Activated naive CD4-positive, alpha-beta T cell (primary cell): Measurements from ENCODE around the gene TSNAXIP1.

Source experiments
- DNase-seq, 4 experiments: peaks; one replicate each; lab custom pipeline; 2025; lab: John Stamatoyannopoulos, UW

TSNAXIP1 gene, protein sequence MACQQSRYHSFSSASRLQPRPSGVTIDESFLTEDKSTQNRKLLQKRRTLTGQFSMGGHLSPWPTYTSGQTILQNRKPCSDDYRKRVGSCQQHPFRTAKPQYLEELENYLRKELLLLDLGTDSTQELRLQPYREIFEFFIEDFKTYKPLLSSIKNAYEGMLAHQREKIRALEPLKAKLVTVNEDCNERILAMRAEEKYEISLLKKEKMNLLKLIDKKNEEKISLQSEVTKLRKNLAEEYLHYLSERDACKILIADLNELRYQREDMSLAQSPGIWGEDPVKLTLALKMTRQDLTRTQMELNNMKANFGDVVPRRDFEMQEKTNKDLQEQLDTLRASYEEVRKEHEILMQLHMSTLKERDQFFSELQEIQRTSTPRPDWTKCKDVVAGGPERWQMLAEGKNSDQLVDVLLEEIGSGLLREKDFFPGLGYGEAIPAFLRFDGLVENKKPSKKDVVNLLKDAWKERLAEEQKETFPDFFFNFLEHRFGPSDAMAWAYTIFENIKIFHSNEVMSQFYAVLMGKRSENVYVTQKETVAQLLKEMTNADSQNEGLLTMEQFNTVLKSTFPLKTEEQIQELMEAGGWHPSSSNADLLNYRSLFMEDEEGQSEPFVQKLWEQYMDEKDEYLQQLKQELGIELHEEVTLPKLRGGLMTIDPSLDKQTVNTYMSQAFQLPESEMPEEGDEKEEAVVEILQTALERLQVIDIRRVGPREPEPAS

DNA sequence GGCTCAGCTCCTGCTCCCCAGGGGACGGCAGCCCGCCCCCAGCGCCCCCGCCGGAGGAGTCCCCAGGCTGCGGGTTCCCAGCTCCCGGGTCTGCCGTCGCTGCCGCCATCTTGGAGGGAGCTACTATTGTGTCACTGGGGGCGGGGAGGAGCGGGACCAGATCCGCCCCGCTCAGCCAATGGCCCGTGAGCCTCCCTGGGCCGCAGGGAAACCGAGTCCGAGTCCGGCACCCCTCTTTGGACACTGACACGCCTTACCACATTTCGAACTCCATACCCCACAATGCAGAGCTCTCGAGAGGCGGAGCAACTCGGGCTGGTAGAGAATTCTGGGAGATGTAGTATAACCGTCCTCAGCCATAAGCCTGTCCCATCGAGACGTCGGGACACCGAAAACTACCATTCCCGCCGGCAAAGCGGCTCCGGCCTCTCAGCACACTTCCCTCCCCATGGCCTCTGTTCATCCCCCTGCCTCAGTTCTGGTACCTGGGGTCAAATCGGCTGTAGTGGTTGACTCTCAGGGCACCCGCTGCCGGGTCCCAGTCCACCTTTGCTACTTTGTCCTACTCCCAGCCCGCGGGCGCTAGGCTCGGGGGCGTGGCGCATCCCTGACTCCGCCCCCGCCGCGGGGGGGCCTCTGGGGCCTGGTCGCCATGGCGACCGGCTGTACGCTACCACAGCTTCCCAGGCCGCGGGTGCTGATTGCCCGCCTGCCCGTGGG, at the start of gene TSNAXIP1, which contains the start of gene RANBP10:
TSNAXIP1 (plus strand) TSS at position 462 of the 720 bp plus-strand sequence. CDS start 261 bp downstream, outside the sequence.
RANBP10 (minus strand) TSS at position 133 of the 720 bp plus-strand sequence; CDS start at position 109, 24 bp downstream.
- DNase-seq: peak; percentile 85 to 92 (median 88)

DNA sequence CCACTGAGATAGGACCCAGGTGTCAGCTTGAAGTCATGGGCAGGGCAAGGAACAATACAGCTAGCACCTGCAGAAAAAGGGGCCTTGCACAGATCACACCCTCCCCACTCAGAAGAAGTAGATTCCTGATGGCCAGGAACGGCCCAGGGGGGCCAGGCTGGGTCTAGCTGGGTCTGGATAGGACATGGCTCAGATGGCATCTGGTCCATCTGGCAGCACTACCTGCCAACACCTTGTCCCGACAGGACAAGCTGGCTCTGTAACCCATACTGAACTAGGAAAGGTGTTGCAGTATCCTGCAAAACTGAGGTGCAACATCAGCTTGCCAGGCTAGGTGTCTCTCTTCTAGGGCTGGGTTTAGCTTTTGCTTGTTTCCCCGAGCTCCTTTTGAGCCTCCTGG, 48.7 kb upstream of the TSNAXIP1 start:
- no peak for DNase-seq

DNA sequence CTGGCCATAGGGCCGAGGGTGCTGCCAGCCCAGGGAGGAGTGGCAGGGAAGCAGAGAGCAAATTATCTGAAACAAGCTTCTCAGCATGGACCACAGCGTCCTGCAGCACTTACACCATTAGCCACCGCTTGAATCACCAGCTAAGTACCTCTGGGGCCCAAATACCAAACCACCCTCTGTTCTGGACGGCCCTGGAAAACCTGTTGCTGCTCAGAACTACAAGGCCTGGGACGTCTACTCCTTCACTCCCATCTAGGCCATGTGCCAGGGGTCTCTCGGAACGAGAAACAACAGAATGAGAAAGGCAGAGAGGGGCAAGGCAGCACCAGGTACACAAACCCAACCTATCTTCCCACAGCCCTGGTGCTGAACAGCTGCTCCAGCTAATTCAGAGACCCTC, 47.7 kb upstream of the TSNAXIP1 start:
- no peak for DNase-seq

DNA sequence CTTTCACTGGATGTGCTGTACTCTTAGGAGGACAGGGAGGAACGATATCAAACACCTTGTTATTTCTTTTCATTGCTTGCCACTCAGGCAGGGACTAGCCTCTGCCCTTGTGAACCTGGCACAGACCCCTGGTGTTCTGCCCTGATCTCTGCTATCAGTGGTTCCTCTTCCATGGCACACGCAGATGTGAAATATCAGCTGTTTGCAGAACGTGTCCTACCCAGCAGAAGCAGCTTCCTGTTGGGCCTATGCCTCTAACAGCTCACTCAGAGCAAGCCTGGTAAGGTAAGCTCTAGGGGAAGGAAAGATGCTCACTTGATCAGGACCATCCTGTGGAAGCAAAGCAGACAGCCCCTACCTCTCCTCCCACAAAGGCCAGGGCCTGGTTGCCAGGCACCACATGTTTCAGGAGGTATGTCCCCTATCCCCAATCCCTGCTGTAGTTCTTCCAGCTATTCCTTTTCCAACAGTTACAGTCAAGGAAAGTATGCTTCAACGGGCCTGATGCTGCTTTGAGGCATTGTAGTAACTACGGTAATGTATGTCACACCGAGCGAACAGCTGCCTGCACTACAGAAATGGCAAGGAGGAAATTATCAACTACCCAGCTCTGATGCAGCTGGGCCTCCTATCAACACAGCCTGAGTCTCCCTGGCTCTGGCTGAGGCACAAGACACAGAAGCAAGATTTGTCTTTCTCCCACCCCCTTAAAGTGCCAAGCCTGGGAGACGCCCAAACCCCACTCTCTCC, 46.3 kb upstream of the TSNAXIP1 start:
- DNase-seq: no peak

DNA sequence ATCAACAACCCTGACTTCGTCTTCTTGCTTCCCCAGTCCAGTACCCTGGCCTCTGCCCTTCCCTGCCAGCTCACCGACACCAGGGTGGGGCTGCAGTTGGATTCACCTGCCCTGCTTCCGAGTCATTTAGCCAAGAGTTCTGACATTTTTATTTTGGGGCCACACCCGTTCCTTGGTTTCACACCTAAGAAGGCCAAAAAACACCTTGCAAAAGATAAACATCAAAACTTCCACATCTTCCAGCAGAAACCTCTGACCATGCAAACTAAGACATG, 45.8 kb upstream of the TSNAXIP1 start:
- no peak for DNase-seq

DNA sequence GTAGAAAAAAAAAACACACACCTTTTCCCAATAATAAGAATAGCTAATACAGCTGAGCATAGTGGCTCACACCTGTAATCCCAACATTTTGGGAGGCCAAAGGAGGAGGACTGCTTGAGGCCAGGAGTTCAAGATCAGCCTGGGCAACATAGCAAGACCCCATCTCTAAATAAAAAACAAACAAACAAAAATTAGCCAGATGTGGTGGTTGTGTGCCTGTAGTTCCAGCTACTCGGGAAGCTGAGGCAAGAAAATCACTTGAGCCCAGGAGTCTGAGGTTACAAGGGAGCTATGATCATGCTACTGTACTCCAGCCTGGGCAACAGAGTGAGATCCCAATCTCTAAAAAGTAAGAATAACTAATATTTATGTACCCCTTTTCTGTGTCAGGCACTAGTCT, 44.8 kb upstream of the TSNAXIP1 start:
- DNase-seq: no peak

DNA sequence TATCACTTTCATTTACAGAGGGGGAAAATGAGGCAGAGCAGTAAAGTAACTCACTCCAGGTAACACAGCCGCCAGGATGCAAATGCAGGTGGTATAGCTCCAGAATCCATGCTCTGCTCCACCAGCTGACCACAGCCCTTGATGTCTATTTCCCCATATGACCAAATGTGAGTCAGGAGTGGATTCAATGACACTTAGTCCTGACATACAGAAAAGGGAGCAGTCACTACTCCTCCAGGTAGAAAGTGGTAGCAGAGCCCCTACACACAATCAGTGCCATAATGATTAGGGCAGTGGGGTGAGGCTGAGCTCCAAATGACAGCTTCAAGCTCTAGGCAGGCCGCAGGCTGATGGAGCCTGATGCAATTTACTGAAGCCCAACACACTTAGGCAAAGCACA, 44.3 kb upstream of the TSNAXIP1 start:
- no peak for DNase-seq

DNA sequence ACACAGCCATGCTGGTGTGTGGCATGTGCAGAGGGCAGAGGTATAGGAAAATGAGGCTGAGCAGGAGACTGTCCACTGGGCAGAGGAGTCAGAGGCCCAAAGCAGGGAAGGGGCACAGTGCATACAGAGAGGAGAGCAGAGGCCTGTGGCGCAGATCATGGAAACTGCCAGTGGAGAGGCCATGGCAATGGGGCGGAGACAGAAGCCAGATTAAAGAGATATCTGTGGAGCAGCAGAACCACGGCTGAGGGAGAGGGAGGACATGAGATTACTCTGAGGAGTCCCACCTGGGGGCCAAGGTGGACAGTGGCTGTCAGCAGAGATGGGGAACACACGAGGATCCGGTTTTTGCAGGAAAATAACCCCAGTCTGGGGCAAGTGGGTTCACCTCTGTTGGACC, 43.6 kb upstream of the TSNAXIP1 start:
- DNase-seq: no peak

DNA sequence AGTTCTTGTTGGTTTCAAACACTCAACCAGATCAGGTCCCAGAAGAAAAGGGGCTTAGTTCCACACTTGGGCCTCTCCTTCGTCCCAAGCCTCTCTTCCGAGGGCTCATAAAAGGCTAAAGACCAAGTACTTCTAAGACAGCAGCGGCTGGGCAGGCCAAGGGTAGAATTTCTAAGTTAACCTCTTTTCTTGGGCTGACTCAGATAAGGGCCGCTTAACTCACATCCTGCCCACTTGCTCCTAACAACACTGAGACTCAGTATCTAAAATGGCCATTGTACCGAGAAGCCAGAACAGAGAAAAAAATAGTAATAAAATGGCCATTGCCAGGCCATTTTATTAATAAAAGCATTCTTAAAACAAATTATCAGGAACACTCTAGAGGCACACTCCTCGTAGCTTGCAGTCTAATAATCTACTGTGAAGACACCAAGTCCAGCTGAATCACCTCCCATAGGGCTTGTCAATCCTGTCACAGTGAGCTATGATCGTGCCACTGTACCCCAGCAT, 42.5 kb upstream of the TSNAXIP1 start:
- DNase-seq: no peak

DNA sequence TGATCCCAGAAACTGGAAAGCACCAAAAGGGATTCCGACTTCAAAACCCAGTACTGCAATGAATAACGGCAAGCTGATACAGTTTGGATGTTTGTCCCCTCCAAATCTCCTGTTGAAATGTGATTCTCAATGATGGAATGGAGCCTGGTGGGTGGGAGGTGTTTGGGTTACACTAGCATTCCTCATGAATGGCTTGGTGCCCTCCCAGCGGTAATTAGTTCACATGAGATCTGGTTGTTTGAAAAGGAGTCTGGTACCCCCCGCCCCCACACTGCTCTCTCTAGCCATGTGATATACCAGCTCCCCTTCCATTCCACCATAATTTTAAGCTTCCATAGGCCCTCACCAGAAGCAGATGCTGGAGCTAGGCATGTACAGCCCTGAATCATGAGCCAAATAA, 40.4 kb upstream of the TSNAXIP1 start:
- DNase-seq: no peak

DNA sequence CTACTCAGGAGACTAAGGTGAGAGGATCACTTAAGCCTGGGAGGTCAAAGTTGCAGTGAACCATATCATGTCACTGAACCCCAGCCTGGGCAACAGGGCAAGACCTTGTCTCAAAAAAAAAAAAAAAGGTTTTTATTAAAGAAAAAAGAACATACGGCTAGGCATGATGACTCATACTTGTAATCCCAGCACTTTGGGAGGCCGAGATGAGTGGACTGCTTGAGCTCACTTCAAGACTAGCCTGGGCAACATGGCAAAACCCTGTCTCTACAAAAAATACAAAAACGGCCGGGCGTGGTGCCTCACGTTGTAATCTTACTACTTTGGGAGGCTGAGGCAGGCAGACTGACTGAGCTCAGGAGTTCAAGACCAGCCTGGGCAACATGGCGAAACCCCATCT, 38.7 kb upstream of the TSNAXIP1 start:
- no peak for DNase-seq

DNA sequence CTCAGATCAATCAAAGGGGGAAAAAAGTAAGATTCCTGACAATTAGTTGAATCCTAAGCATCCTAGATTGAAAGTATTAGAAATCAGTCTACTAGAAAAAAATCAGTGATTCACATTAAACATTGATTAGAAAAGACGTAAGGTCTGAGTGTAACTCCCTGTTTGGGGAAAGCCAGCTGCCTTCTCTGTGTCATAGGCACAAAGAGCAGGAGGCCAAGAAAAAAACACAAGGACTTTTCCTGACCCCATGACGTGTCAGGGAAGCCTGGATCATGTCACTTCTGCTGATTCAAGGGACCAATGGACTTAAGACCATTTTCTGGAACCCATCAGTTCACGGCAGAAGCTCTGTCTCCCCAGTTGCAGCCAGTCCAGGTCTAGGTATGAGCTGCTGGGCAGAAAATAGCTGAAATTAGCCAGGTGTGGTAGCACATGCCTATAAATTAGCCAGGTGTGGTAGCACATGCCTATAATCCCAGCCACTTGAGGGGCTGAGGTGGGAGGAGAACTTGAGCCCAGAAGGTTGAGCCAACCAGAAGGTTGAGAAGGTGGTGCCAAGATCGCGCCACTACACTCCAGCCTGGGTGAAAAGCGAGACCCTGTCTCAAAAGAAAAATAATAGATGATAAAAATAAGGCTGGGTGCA, 36.2 kb upstream of the TSNAXIP1 start:
- no peak for DNase-seq

DNA sequence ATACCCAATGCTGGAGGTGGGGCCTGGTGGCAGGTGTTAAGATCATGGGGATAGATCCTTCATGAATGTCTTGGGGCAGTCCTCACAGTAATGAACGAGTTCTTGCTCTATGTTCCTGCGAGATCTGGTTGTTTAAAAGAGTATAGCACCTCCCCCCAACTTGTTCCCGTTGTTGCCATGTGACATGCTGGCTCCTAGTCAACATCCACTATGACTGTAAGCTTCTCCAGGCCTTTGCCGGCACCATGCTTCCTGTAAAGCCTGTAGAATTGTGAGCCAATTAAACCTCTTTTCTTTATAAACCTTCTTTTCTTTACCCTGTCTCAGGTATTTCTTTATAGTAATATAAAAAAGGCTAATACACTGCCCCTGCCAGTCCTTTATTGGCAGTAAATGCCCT, 33.6 kb upstream of the TSNAXIP1 start:
- no peak for DNase-seq

DNA sequence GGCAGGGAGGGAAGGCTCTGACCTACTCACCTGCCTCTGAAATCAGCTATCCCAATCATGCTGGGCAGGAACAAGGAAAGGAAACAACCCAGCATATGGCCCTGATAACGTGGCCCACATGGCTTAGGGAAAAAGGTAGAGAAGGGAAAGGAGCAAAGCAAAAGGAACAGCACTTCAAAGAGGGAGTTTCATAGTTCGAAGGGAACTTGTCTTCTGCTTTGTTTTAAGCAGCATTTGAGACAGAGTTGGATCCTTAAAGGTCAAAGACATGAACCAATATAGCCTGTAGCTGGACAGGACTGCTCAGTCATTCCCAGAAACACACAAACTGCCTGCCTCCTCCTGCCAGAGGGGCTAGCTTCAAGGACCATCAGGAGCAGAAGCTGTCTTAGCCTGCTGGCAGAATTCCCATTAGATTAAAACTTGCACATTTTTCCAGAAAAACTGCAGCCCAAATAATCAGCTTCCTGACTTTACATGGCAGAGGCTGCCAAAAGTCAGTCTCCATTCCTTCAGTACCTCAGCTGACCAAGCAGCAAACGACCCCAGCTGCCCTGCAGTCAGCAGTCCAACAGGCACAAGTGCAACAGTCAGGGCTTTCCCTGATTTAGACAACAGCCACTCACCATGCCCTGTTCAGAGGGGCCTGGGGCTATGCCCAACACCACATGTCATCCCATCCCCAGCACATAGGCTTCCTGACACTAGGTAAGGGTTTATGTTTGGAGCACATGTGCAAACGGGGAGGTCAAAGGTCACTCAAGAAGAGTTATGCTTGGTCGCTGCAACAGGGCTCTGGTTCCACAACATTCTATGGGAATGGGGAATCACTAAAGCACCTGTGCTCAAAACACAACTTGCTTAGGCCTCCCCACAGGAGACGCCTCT, 32.9 kb upstream of the TSNAXIP1 start:
- no peak for DNase-seq

DNA sequence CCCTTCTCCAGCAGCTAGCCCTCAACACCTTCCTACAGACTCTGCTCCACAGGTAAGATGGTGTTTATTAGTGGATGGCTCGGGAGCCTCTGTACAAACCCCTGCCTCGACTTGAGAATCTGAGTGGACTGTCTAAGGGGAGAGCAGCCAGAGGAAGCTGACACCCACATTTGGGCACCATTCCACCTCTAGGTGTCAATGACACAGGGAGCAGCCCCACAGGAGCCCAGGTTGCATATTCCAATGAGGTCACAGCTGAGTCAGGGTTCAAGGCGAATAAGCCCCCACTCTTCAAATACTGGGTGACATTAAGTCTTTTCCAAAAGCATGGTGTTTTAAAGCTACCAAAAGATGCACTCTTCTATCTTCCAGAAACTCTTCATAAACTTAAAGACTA, 32.2 kb upstream of the TSNAXIP1 start:
- no peak for DNase-seq

DNA sequence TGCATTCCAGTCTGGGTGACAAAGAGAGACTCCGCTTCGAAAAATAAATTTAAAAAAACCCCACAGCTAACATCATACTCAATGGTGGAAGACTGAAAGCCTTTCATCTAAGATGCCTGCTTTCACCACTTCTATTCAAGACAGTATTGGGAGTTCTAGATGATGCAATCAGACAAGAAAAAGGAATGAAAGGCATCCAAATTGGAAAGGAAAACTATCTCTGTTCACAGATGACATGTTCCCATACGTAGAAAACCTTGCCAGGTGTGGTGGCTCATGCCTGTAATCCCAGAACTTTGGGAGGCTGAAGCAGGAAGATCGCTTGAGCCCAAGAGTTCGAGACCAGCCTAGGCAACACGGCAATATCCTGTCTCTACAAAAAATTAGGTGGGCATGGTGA, 31.4 kb upstream of the TSNAXIP1 start:
- DNase-seq: no peak

DNA sequence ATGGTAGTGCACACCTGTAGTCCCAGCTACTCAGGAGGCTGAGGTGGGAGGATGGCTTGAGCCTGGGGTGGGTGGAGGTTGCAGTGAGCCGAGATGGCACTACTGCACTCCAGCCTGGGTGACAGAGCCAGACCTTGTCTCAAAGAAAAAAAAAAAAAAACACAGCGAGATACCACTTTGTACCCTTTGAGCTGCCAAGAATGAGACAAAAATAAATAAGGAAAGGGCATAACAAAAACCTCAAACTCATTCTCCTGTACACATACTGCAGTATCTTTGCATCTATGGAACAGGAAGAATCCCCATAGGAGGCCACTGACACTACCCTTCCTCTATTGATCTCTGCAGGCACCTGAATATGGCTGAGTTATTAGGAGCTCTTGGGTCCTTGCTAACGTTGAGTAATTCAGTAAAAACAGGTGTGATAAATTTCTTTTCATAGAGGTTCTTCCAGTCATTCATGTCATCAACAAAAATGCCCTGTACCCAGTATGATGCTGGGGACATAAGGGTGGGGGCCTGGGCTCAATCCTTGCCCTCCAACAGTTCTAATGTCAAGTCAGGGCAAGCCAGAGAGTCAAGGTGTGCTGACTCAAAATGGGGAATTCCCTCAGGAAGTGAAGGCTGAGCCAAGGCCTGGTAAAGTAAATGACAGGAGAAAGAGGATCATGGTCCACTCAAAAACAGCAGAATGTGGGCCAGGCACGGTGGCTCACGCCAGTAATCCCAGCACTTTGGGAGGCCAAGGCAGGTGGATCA, 27.3 kb upstream of the TSNAXIP1 start:
- no peak for DNase-seq

DNA sequence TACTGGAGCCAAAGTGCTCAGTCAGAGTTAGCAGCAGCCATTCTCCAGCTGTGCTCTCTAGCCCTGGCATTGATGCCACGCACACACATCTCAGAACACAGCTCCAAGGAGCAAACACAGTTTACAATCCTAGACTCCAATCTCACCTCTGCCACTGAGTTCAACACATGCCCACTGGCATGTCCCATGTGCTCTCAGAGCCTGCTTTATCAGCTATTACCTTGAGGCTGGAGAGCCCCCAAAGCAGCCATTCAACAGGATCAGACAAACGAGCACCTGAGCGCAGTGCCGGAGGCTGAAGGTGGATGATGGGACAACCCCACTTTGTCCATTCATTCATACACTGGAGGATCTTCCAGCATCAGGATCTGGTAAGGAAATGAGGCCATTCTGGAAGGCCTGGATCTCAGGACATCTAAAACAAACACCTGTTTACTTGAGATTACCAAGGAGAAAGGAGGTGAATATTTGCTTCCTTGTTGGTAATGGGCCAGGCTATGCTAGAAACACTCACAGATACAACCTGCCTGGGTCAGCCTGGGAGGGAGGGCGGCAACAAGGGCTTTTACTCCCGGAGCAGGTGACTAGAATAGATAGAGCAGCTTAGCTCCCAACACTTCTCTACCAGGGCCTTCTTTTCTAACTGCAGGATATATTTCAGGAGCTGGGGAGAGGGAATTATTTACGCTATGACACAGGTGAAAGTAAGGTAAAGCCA, 25.7 kb upstream of the TSNAXIP1 start:
- no peak for DNase-seq

DNA sequence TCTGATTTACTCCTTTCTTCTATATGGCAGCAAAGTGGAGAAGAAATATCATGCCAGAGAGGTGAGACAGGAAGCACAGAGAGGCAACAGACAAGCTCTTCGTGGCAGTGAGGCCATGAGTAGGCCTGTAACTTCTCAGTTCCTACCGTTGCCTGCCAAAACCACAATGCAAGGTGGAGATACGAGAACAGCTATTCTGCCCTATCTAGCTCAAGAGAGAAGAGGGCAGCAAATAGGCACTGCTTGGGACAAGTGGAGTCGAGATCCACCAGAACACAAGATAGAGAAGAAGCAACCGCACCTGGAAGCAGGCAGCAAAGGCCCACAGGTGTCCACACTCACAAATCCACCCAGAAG, 25.1 kb upstream of the TSNAXIP1 start:
- DNase-seq: peak in 1 of 4 experiments; percentile 13
